ENCODE results near the gene REELD1. TPM values are rescaled to one million over a fixed set of nuclear protein-coding genes. Genes with fewer than 3 reads are reported as not detected.

The REELD1 gene
- polyA plus RNA-seq, 1 donor from 2014 or later: not detected

GRCh38 chr4:146261041-146261440 is 46.7 kb downstream of the REELD1 start:
- no peaks in the 10 kb centered on the region for H3K9me2 ChIP-seq (ENCODE audit: insufficient read depth, low read length)
- no peak overlapping the region for H3K4me3 ChIP-seq (ENCODE audit: low read length)
- H3K36me3 ChIP-seq (ENCODE audit: insufficient read depth, low read length): no peaks in the 10 kb centered on the region

GRCh38 chr4:146263793-146264192 is 49.5 kb downstream of the REELD1 start:
- no peaks in the 10 kb centered on the region for H3K36me3 ChIP-seq (ENCODE audit: insufficient read depth, low read length)
- no peak overlapping the region for H2AFZ ChIP-seq (ENCODE audit: low read depth, low read length)
- no peaks in the 10 kb centered on the region for H3K9me2 ChIP-seq (ENCODE audit: insufficient read depth, low read length)
- H3K79me2 ChIP-seq (replicated peaks; ENCODE audit: insufficient read depth, low read length): no peaks in the 10 kb centered on the region
- no peaks in the 10 kb centered on the region for H3K27me3 ChIP-seq (ENCODE audit: insufficient read depth, low read depth, low read length)
- no peak overlapping the region for H3K4me2 ChIP-seq (ENCODE audit: low read length)
- no peaks in the 10 kb centered on the region for H3K9me3 ChIP-seq (ENCODE audit: low read length)
- H4K20me1 ChIP-seq (ENCODE audit: insufficient read depth): no peaks in the 10 kb centered on the region
- no peak overlapping the region for H3K4me3 ChIP-seq (ENCODE audit: low read length)
- no peaks in the 10 kb centered on the region for H3F3A ChIP-seq (ENCODE audit: insufficient read depth, low read length, poor library complexity, severe bottlenecking)
- TF ChIP-seq REST (IDR thresholded peaks at IDR 0.05; ENCODE audit: borderline replicate concordance) (peak; percentile 99), EP300 (conservative IDR thresholded peaks at IDR 0.05; ENCODE audit: poor library complexity, severe bottlenecking) (peak; percentile 100), CTCF (IDR thresholded peaks at IDR 0.05; ENCODE audit: poor library complexity, severe bottlenecking) (no peak), RAD21 (conservative IDR thresholded peaks at IDR 0.05) (peak; percentile 15), SMC3 (conservative IDR thresholded peaks at IDR 0.05; ENCODE audit: poor library complexity) (no peak), MXI1 (conservative IDR thresholded peaks at IDR 0.05; ENCODE audit: poor library complexity, severe bottlenecking) (peak; percentile 53), EZH2 (IDR thresholded peaks at IDR 0.05; ENCODE audit: borderline replicate concordance, insufficient read depth, low read length, poor library complexity, severe bottlenecking) (no peak), POLR2AphosphoS5 (IDR thresholded peaks at IDR 0.05) (peak; percentile 97), TAF1 (IDR thresholded peaks at IDR 0.05; ENCODE audit: low read depth) (no peak)
- no peak overlapping the region for H3K9ac ChIP-seq (ENCODE audit: low read length)
- peak overlapping the region; percentile 33 for H3K27ac ChIP-seq (ENCODE audit: low read length)

More at GRCh38 chr4:146261041-146261440, 46.7 kb downstream of the REELD1 start:
- no peak overlapping the region for H3K4me2 ChIP-seq (ENCODE audit: low read length)
- no peaks in the 10 kb centered on the region for H3K27me3 ChIP-seq (ENCODE audit: insufficient read depth, low read depth, low read length)
- H2AFZ ChIP-seq (ENCODE audit: low read depth, low read length): no peak overlapping the region
- no peak overlapping the region for H3K9ac ChIP-seq (ENCODE audit: low read length)
- no peaks in the 10 kb centered on the region for H3F3A ChIP-seq (ENCODE audit: insufficient read depth, low read length, poor library complexity, severe bottlenecking)
- H3K27ac ChIP-seq (ENCODE audit: low read length): no peak overlapping the region
- TF ChIP-seq MXI1 (conservative IDR thresholded peaks at IDR 0.05; ENCODE audit: poor library complexity, severe bottlenecking) (no peak), REST (IDR thresholded peaks at IDR 0.05; ENCODE audit: borderline replicate concordance) (no peak), RAD21 (conservative IDR thresholded peaks at IDR 0.05) (no peak)
- H3K79me2 ChIP-seq (replicated peaks; ENCODE audit: insufficient read depth, low read length): no peaks in the 10 kb centered on the region
- no peaks in the 10 kb centered on the region for H4K20me1 ChIP-seq (ENCODE audit: insufficient read depth)
- no peaks in the 10 kb centered on the region for H3K9me3 ChIP-seq (ENCODE audit: low read length)
